Measurements from ENCODE around the gene SKI. TPM values are rescaled to one million over a fixed set of nuclear protein-coding genes. Genes with fewer than 3 reads are reported as not detected.
"Not testable (repeated sequence)": the region's sequence is repeated elsewhere in the genome, so short reads cannot be mapped to it uniquely, and the experiment has no call there.

SKI gene
- total RNA-seq, 2 donors from 2014 or later = 26.6 to 43.8 TPM

GRCh38 chr1:2256435-2257244, 28.5 kb downstream of the SKI start:
- H3K36me3 Mint-ChIP-seq = peaks cover 0 to 15% of the 10 kb centered on the region in 2 donors
- DNase-seq (ENCODE audit: low spot score in 2 of 2) (no peak), ATAC-seq (peak; percentile 2 to 12)
- H3K9me3 Mint-ChIP-seq = peaks cover 0 to 5% of the 10 kb centered on the region in 2 donors
- peak overlapping the region in 1 of 2 donors; percentile 16 for H3K27ac Mint-ChIP-seq

GRCh38 chr1:2257245-2257627, 29.1 kb downstream of the SKI start:
- DNase-seq (ENCODE audit: low spot score in 2 of 2) = no peak
- Mint-ChIP-seq H3K36me3 (peaks cover 0 to 15% of the 10 kb centered on the region in 2 donors), H3K27ac (peak overlapping the region in 1 of 2 donors; percentile 16), H3K9me3 (peaks cover 0 to 5% of the 10 kb centered on the region in 2 donors)
- no peak for ATAC-seq

GRCh38 chr1:2258122-2258681, 30.1 kb downstream of the SKI start:
- ATAC-seq (peak; percentile 27 to 29), DNase-seq (ENCODE audit: low spot score in 2 of 2) (no peak)
- Mint-ChIP-seq H3K27ac (peak overlapping the region; percentile 24 to 64), H3K36me3 (peaks cover 0 to 6% of the 10 kb centered on the region in 2 donors), H3K9me3 (peaks cover 0 to 5% of the 10 kb centered on the region in 2 donors)

- H3K27ac Mint-ChIP-seq = peak overlapping the region in 1 of 2 donors; percentile 64
- ATAC-seq (peak; percentile 58), DNase-seq (ENCODE audit: low spot score in 2 of 2) (peak in 1 of 2 donors; percentile 69)
- H3K9me3 Mint-ChIP-seq = peaks cover 0 to 5% of the 10 kb centered on the region in 2 donors
- no peaks in the 10 kb centered on the region for H3K36me3 Mint-ChIP-seq
Observed at GRCh38 chr1:2258996-2259395, 30.9 kb downstream of the SKI start.

GRCh38 chr1:2259668-2260402, 31.7 kb downstream of the SKI start:
- H3K27ac Mint-ChIP-seq = peak overlapping the region; percentile 61 to 64
- no peak for ATAC-seq
- H3K9me3 Mint-ChIP-seq = no peaks in the 10 kb centered on the region
- H3K36me3 Mint-ChIP-seq = peaks cover 0 to 2% of the 10 kb centered on the region in 2 donors
- no peak for DNase-seq (ENCODE audit: low spot score in 2 of 2)

GRCh38 chr1:2260470-2260869, 32.4 kb downstream of the SKI start:
- H3K27ac Mint-ChIP-seq = peak overlapping the region in 1 of 2 donors; percentile 64
- DNase-seq (ENCODE audit: low spot score in 2 of 2); H3K36me3 Mint-ChIP-seq; H3K9me3 Mint-ChIP-seq; ATAC-seq: not testable (repeated sequence)

GRCh38 chr1:2260917-2261316, 32.8 kb downstream of the SKI start:
- DNase-seq (ENCODE audit: low spot score in 2 of 2) (no peak), ATAC-seq (no peak)
- H3K36me3 Mint-ChIP-seq = peaks cover 0 to 9% of the 10 kb centered on the region in 2 donors
- H3K9me3 Mint-ChIP-seq = no peaks in the 10 kb centered on the region
- no peak overlapping the region for H3K27ac Mint-ChIP-seq

- H3K36me3 Mint-ChIP-seq; H3K27ac Mint-ChIP-seq; ATAC-seq; H3K9me3 Mint-ChIP-seq; DNase-seq (ENCODE audit: low spot score in 2 of 2): not testable (repeated sequence)
Observed at GRCh38 chr1:2261476-2262395, 33.6 kb downstream of the SKI start.

- peaks cover 0 to 9% of the 10 kb centered on the region in 2 donors for H3K36me3 Mint-ChIP-seq
- DNase-seq (ENCODE audit: low spot score in 2 of 2) (no peak), ATAC-seq (no peak)
- peak overlapping the region; percentile 75 to 89 for H3K27ac Mint-ChIP-seq
- H3K9me3 Mint-ChIP-seq = no peaks in the 10 kb centered on the region
Observed at GRCh38 chr1:2266301-2266975, 38.3 kb downstream of the SKI start.

- Mint-ChIP-seq H3K36me3 (peaks cover 0 to 9% of the 10 kb centered on the region in 2 donors), H3K27ac (peak overlapping the region in 1 of 2 donors; percentile 75), H3K9me3 (no peaks in the 10 kb centered on the region)
- no peak for DNase-seq (ENCODE audit: low spot score in 2 of 2)
- no peak for ATAC-seq
Observed at GRCh38 chr1:2267051-2267830, 39.1 kb downstream of the SKI start.

GRCh38 chr1:2267862-2268261, 39.7 kb downstream of the SKI start:
- H3K36me3 Mint-ChIP-seq = peaks cover 0 to 9% of the 10 kb centered on the region in 2 donors
- no peak for DNase-seq (ENCODE audit: low spot score in 2 of 2)
- peak overlapping the region in 1 of 2 donors; percentile 47 for H3K27ac Mint-ChIP-seq
- no peaks in the 10 kb centered on the region for H3K9me3 Mint-ChIP-seq
- peak in 1 of 2 donors; percentile 23 for ATAC-seq

- H3K36me3 Mint-ChIP-seq = peaks cover 0 to 9% of the 10 kb centered on the region in 2 donors
- peak overlapping the region in 1 of 2 donors; percentile 47 for H3K27ac Mint-ChIP-seq
- no peaks in the 10 kb centered on the region for H3K9me3 Mint-ChIP-seq
- DNase-seq (ENCODE audit: low spot score in 2 of 2) = no peak
- ATAC-seq = no peak
Observed at GRCh38 chr1:2268285-2269056, 40.4 kb downstream of the SKI start.

- Mint-ChIP-seq H3K27ac (peak overlapping the region; percentile 47 to 55), H3K36me3 (peaks cover 0 to 9% of the 10 kb centered on the region in 2 donors), H3K9me3 (no peaks in the 10 kb centered on the region)
- DNase-seq (ENCODE audit: low spot score in 2 of 2) = no peak
- no peak for ATAC-seq
Observed at GRCh38 chr1:2269193-2269921, 41.2 kb downstream of the SKI start.

- DNase-seq (ENCODE audit: low spot score in 2 of 2) (no peak), ATAC-seq (no peak)
- H3K27ac Mint-ChIP-seq = no peak overlapping the region
- no peaks in the 10 kb centered on the region for H3K9me3 Mint-ChIP-seq
- peaks cover 0 to 6% of the 10 kb centered on the region in 2 donors for H3K36me3 Mint-ChIP-seq
Observed at GRCh38 chr1:2269922-2270259, 41.8 kb downstream of the SKI start.
